HG03045 (cell line): ENCODE data around the gene FAM3A.
"Not testable (repeated sequence)": the region's sequence is repeated elsewhere in the genome, so short reads cannot be mapped to it uniquely, and the experiment has no call there.

Experiments used
- ATAC-seq: cut with Tn5 transposase; IDR thresholded peaks from one replicate; pipeline ENCODE4 v1.9.1; 2021; ENCODE audit warnings: mild to moderate bottlenecking, moderate library complexity; ENCODE audit not compliant: unreplicated experiment

FAM3A gene

GRCh38 chrX:154506483-154507332, 9.3 kb downstream of the FAM3A start:
- no peak for ATAC-seq

GRCh38 chrX:154505734-154506133, 10.3 kb downstream of the FAM3A start:
- no peak for ATAC-seq

- ATAC-seq: no peak
Measured at GRCh38 chrX:154502989-154503388, 13.0 kb downstream of the FAM3A start.

GRCh38 chrX:154502098-154502497, 13.9 kb downstream of the FAM3A start:
- ATAC-seq: no peak

- ATAC-seq: not testable (repeated sequence)
Measured at GRCh38 chrX:154501423-154501822, 14.6 kb downstream of the FAM3A start.

GRCh38 chrX:154496591-154497137, 19.4 kb downstream of the FAM3A start:
- ATAC-seq: not testable (repeated sequence)

GRCh38 chrX:154495472-154495922, 20.5 kb downstream of the FAM3A start:
- ATAC-seq: no peak

- no peak for ATAC-seq
Measured at GRCh38 chrX:154494715-154495114, 21.3 kb downstream of the FAM3A start.

GRCh38 chrX:154490414-154491083, 25.5 kb downstream of the FAM3A start, which contains the start of gene SLC10A3:
TSS of gene SLC10A3 (minus strand) at chrX:154490629. CDS start at chrX:154488940, 1,689 bp downstream.
- ATAC-seq: peak; percentile 72

GRCh38 chrX:154490021-154490413, 26.0 kb downstream of the FAM3A start:
- peak; percentile 16 for ATAC-seq

- no peak for ATAC-seq
Measured at GRCh38 chrX:154489182-154489581, 26.9 kb downstream of the FAM3A start.

- no peak for ATAC-seq
Measured at GRCh38 chrX:154488336-154489075, 27.5 kb downstream of the FAM3A start.

- no peak for ATAC-seq
Measured at GRCh38 chrX:154487518-154488290, 28.3 kb downstream of the FAM3A start.

GRCh38 chrX:154486396-154487207, 29.4 kb downstream of the FAM3A start, which contains the start of gene UBL4A:
TSS of gene UBL4A (minus strand) at chrX:154486615. CDS start at chrX:154486584, 31 bp downstream.
- ATAC-seq: peak; percentile 22

GRCh38 chrX:154486052-154486395, 30.0 kb downstream of the FAM3A start:
- ATAC-seq: no peak

GRCh38 chrX:154485150-154486051, 30.6 kb downstream of the FAM3A start:
- no peak for ATAC-seq

- ATAC-seq: no peak
Measured at GRCh38 chrX:154484255-154485149, 31.5 kb downstream of the FAM3A start.
